ENCODE measurements around the gene ZNF211. TPM values are rescaled to one million over a fixed set of nuclear protein-coding genes. Genes with fewer than 3 reads are reported as not detected.

ZNF211 gene
- total RNA-seq, 1 experiment from 2014 or later = 6.7 TPM

DNA sequence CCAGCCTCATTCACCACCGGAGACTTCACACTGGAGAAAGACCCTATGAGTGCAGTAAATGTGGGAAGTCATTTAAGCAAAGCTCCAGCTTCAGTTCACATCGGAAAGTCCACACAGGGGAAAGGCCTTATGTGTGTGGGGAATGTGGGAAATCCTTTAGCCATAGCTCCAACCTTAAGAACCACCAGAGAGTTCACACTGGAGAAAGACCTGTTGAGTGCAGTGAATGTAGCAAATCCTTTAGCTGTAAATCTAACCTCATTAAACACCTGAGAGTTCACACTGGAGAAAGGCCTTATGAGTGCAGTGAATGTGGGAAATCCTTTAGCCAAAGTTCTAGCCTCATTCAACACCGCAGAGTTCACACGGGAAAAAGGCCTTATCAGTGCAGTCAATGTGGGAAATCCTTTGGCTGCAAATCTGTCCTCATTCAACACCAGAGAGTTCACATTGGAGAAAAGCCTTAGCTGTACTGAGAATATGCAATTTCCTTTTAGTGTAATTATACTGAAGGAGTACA lies 8.8 kb downstream of the ZNF211 start:
- Histone ChIP-seq H3K36me3 (ENCODE audit: control insufficient read depth in 1 of 2, insufficient read depth in 2 of 2, low read length in 2 of 2) (peaks cover 15 to 23% of the 10 kb centered on the region in 2 experiments), H3K27me3 (ENCODE audit: insufficient read depth, low read length) (no peaks in the 10 kb centered on the region), H3K27ac (ENCODE audit: low read depth, low read length) (no peak overlapping the region), H3K4me1 (ENCODE audit: control insufficient read depth in 1 of 2, insufficient read depth in 2 of 2, low read length in 2 of 2) (no peaks in the 10 kb centered on the region), H3K9ac (ENCODE audit: low read length) (no peak overlapping the region), H3K9me2 (ENCODE audit: insufficient read depth) (no peaks in the 10 kb centered on the region), H3K79me2 (ENCODE audit: insufficient read depth, low read length) (no peaks in the 10 kb centered on the region), H3K9me3 (ENCODE audit: control insufficient read depth in 1 of 2, insufficient read depth in 1 of 2, low read depth in 1 of 2, low read length in 2 of 2) (peaks cover 24 to 32% of the 10 kb centered on the region in 2 experiments; a peak in 3 of 4 replicates), H3K4me2 (ENCODE audit: low read length) (no peak overlapping the region), H4K20me1 (ENCODE audit: insufficient read depth) (no peaks in the 10 kb centered on the region), H3K4me3 (replicated peaks in 1 of 2; ENCODE audit: low read depth in 1 of 2, low read length in 2 of 2) (no peak overlapping the region), H2AFZ (ENCODE audit: low read depth, low read length, poor library complexity, severe bottlenecking) (no peak overlapping the region)
- ATAC-seq (no peak), DNase-seq (ENCODE audit: low read depth, low spot score) (no peak)
- intact Hi-C loops (cut with micrococcal nuclease) = no loop called here
- RAD21 ChIA-PET (ENCODE audit: low non-redundant PET in 1 of 2, low total read pairs in 2 of 2, uncharacterized antibody in 2 of 2, unreplicated experiment in 2 of 2) = no interaction called here
- BruUV-seq (replicated peaks) = no TSS peak
- TF ChIP-seq, protein P1, sequence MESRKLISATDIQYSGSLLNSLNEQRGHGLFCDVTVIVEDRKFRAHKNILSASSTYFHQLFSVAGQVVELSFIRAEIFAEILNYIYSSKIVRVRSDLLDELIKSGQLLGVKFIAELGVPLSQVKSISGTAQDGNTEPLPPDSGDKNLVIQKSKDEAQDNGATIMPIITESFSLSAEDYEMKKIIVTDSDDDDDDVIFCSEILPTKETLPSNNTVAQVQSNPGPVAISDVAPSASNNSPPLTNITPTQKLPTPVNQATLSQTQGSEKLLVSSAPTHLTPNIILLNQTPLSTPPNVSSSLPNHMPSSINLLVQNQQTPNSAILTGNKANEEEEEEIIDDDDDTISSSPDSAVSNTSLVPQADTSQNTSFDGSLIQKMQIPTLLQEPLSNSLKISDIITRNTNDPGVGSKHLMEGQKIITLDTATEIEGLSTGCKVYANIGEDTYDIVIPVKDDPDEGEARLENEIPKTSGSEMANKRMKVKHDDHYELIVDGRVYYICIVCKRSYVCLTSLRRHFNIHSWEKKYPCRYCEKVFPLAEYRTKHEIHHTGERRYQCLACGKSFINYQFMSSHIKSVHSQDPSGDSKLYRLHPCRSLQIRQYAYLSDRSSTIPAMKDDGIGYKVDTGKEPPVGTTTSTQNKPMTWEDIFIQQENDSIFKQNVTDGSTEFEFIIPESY (IDR thresholded peaks at IDR 0.05; ENCODE audit: extremely low read depth, insufficient replicate concordance, low read length) = no peak
- TF ChIP-seq ELF1 (IDR thresholded peaks at IDR 0.05; ENCODE audit: borderline replicate concordance, low read depth) = no peak
- no peak for TF ChIP-seq SIN3A (IDR thresholded peaks at IDR 0.05; ENCODE audit: low read depth)
- TF ChIP-seq SP1 (IDR thresholded peaks at IDR 0.05; ENCODE audit: low read depth) = no peak
- no peak for TF ChIP-seq CEBPB (IDR thresholded peaks at IDR 0.05; ENCODE audit: low read depth)
- no peak for TF ChIP-seq ZNF274 (IDR thresholded peaks at IDR 0.05; ENCODE audit: low read depth, low read length)
- TF ChIP-seq POLR2A (IDR thresholded peaks at IDR 0.05; ENCODE audit: borderline replicate concordance, extremely low read depth, insufficient read depth, insufficient read length) = no peak
- no peak for TF ChIP-seq JUND (IDR thresholded peaks at IDR 0.05)
- TF ChIP-seq, protein P2, sequence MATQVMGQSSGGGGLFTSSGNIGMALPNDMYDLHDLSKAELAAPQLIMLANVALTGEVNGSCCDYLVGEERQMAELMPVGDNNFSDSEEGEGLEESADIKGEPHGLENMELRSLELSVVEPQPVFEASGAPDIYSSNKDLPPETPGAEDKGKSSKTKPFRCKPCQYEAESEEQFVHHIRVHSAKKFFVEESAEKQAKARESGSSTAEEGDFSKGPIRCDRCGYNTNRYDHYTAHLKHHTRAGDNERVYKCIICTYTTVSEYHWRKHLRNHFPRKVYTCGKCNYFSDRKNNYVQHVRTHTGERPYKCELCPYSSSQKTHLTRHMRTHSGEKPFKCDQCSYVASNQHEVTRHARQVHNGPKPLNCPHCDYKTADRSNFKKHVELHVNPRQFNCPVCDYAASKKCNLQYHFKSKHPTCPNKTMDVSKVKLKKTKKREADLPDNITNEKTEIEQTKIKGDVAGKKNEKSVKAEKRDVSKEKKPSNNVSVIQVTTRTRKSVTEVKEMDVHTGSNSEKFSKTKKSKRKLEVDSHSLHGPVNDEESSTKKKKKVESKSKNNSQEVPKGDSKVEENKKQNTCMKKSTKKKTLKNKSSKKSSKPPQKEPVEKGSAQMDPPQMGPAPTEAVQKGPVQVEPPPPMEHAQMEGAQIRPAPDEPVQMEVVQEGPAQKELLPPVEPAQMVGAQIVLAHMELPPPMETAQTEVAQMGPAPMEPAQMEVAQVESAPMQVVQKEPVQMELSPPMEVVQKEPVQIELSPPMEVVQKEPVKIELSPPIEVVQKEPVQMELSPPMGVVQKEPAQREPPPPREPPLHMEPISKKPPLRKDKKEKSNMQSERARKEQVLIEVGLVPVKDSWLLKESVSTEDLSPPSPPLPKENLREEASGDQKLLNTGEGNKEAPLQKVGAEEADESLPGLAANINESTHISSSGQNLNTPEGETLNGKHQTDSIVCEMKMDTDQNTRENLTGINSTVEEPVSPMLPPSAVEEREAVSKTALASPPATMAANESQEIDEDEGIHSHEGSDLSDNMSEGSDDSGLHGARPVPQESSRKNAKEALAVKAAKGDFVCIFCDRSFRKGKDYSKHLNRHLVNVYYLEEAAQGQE (IDR thresholded peaks at IDR 0.05; ENCODE audit: low read depth) = no peak
- no peak for TF ChIP-seq RAD21 (IDR thresholded peaks at IDR 0.05; ENCODE audit: low read depth)
- no peak for TF ChIP-seq FOSL1 (IDR thresholded peaks at IDR 0.05; ENCODE audit: low read depth)
- CTCF ChIA-PET = no interaction called here
- POLR2A ChIA-PET = no interaction called here

Measured in HCT116 (cell line).